Loucy (cell line): ENCODE measurements around the gene FAM83C.

Experiments
- EZH2phosphoT487 ChIP-seq: fragments of 200-600 bp; IDR thresholded peaks from 2 replicates; pipeline ENCODE4 v1.6.1; 2018; ENCODE audit warnings: antibody characterized with exemption, mild to moderate bottlenecking, moderate library complexity, borderline replicate concordance
- TF ChIP-seq, protein P1 (sequence below): fragments of 200-600 bp; sonication (generic); conservative IDR thresholded peaks from 2 replicates; pipeline ENCODE4 v1.5.1; 2014; ENCODE audit warnings: mild to moderate bottlenecking, antibody characterized with exemption, low read length

DNA sequence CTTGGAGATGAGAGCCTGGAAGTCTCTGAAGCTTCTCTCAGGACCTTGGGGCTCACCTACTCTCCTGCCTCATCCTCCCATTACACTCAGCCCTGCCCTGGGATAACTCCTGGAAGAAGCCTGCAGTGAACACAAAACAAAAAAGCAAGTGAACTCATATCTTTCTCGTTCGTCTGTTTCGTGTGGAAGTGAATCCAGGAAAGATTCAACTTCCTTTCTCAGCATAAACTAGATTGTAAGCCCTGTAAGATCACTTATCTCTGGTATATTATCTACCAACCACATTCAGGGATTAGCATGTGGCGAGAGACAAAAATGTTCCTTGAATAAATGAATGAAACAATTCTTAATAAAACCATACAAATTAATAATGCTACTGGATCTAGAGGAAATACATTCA lies 36.5 kb upstream of the FAM83C start:
- TF ChIP-seq, protein P1, sequence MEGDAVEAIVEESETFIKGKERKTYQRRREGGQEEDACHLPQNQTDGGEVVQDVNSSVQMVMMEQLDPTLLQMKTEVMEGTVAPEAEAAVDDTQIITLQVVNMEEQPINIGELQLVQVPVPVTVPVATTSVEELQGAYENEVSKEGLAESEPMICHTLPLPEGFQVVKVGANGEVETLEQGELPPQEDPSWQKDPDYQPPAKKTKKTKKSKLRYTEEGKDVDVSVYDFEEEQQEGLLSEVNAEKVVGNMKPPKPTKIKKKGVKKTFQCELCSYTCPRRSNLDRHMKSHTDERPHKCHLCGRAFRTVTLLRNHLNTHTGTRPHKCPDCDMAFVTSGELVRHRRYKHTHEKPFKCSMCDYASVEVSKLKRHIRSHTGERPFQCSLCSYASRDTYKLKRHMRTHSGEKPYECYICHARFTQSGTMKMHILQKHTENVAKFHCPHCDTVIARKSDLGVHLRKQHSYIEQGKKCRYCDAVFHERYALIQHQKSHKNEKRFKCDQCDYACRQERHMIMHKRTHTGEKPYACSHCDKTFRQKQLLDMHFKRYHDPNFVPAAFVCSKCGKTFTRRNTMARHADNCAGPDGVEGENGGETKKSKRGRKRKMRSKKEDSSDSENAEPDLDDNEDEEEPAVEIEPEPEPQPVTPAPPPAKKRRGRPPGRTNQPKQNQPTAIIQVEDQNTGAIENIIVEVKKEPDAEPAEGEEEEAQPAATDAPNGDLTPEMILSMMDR: no peak
- TF ChIP-seq EZH2phosphoT487: no peak
